Activated T-helper 9 cell treated with anti-CD3 and anti-CD28 coated beads, Interleukin-2, amount 50 U/mL, for 16 hours (primary cell): ENCODE measurements around the gene TM9SF4.
"Not testable (repeated sequence)": the region's sequence is repeated elsewhere in the genome, so short reads cannot be mapped to it uniquely, and the experiment has no call there.

Source experiments
- DNase-seq: peaks from one replicate; pipeline ENCODE4 v3.0.0-alpha.2; 2020; ENCODE audit warnings: low read depth

The TM9SF4 gene

GRCh38 chr20:32159766-32160221 lies 50.3 kb downstream of the TM9SF4 start:
- no peak for DNase-seq

DNA sequence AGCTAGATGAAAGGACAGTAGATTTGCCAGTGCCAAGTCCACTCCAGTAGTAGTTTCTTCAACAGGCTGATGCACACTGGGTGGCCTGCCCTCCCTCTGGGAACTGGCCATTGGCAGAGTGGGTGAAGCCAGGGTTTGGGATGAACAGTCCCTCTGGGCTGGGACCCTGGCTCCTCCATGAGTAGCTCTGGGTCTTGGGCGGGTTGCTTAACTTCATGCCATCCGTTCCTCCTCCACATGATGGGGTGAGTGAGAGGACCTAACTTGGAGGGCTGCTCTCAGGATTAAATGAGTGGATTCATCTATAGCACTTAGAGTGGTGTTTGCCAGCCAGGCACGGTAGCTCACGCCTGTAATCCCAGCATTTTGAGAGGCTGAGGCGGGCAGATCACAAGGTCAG lies 50.8 kb downstream of the TM9SF4 start:
- DNase-seq = no peak

DNA sequence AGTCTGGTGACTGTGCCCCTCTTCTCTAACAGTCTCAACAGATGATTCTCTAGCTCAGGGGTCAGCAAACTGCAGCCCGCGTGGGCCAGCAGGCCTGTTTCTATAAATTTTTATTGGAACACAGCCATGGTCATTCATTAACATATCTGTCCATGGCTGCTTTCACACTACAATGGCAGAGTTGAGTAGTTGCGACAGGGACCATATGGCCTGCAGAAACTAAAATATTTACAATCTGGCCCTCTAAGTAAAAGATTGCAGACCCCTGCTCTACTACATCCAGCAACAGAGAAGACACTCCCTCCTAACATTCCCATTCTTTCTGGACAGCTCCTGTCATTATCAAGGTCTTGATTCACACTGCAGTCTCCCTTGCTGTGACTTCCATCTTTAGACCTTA lies 52.8 kb downstream of the TM9SF4 start:
- DNase-seq = no peak

GRCh38 chr20:32163951-32164350 lies 54.4 kb downstream of the TM9SF4 start:
- no peak for DNase-seq

DNA sequence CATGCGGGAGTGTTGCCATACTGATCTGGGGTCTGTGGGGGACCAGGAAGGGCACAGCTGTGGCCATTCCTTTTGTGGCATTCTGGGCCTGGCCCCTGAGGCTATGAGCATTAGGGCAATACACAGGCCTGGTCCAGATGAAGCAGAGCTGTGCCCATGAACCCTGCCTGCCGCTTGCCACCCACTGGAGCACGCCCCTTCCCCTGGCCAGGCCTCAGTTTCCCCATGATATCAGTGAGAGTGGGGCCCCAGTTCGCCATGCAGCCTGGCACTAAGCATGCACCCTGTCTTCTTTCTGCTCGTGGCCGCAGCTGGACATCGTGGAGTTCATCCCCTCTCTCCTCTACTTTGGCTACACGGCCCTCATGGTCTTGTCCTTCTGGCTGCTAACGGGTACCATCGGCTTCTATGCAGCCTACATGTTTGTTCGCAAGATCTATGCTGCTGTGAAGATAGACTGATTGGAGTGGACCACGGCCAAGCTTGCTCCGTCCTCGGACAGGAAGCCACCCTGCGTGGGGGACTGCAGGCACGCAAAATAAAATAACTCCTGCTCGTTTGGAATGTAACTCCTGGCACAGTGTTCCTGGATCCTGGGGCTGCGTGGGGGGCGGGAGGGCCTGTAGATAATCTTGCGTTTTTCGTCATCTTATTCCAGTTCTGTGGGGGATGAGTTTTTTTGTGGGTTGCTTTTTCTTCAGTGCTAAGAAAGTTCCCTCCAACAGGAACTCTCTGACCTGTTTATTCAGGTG lies 55.6 kb downstream of the TM9SF4 start:
- no peak for DNase-seq

DNA sequence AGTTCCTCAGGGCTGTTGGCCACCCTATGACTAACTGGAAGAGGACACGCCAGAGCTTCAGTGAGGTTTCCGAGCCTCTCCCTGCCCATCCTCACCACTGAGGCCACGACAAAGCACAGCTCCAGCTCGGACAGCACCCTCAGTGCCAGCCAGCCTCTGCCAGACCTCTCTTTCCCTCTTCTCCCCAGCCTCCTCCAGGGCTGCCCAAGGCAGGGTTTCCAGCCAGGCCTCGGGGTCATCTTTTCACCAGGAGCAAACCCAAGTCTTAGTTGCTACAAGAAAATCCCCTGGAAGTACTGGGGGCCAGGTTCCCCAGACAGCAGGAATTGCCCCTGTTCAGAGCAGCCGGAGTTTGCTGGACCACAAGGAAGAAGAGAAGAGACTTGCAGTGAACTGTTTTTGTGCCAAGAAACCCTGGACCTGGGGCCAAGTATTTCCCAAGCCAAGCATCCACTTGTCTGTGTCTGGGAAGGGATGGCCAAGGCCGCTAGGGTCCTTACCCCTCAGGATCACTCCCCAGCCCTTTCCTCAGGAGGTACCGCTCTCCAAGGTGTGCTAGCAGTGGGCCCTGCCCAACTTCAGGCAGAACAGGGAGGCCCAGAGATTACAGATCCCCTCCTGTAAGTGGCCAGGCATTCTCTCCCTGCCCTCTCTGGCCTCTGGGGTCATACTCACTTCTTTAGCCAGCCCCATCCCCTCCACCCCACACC lies 56.5 kb downstream of the TM9SF4 start:
- DNase-seq = no peak

GRCh38 chr20:32167552-32167951 lies 58.0 kb downstream of the TM9SF4 start:
- no peak for DNase-seq

- no peak for DNase-seq
Measured at GRCh38 chr20:32168184-32168910, 58.8 kb downstream of the TM9SF4 start.

- not testable (repeated sequence) for DNase-seq
Measured at GRCh38 chr20:32177696-32178095, 68.2 kb downstream of the TM9SF4 start.

DNA sequence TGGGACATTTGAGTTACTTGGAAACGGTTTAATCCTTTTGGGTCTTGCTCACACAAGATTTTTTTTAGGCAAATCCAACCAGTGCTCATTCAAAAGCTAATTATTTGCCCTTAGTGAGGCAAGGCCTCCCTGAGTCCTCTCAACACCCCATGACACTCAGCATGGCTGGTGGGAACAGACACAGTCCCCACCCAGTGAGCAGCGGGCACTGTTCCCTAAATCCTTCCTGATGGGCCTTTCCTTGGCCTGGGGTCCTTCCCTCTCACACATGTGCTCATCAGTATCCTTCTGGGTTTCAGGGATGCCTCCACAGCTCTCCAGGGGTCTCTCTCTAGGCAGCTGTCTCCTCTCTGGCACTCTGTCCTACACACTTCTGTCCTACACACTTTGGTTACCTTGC lies 70.0 kb downstream of the TM9SF4 start:
- DNase-seq = no peak

GRCh38 chr20:32179934-32180333 lies 70.4 kb downstream of the TM9SF4 start:
- DNase-seq = no peak

GRCh38 chr20:32181606-32182005 lies 72.1 kb downstream of the TM9SF4 start:
- DNase-seq = no peak

- DNase-seq = no peak
Measured at GRCh38 chr20:32183947-32184635, 74.6 kb downstream of the TM9SF4 start.

GRCh38 chr20:32184961-32185603 lies 75.6 kb downstream of the TM9SF4 start:
- DNase-seq = no peak

- no peak for DNase-seq
Measured at GRCh38 chr20:32186506-32186905, 77.0 kb downstream of the TM9SF4 start.

DNA sequence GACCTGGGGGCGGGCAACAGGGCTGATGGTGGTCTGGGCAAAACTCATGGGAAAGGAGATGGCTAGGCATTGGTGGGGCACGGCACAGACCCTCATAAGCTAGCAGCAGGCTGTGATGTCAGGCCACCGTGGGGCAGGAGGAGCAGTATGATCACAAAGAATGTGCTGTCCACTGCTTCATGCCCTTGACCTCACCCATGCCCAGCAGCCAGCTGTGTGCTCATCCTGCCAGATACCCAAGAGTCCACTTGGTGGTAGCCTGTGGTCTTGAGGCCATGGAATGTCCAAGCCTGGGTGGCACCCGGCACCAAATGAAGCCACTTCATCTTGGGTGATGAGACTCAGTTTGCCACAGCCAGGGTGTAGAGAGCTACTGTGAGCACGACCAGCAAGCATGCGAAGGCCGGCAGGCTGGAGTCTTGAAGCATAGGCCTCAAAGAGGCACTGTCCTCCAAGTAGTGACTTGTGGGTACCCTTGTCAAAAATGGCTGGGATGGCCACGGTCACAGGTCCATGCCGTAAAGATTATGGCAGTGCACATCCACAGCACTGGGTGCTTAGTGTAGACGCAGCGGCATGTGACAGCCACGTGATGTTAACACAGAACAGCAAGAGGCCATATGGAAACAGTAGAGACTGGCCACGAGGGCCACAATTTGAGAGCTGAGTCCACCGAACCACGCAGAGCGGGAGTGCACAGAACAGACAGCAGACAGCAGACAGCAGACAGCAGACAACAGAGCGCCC lies 79.0 kb downstream of the TM9SF4 start:
- no peak for DNase-seq

DNA sequence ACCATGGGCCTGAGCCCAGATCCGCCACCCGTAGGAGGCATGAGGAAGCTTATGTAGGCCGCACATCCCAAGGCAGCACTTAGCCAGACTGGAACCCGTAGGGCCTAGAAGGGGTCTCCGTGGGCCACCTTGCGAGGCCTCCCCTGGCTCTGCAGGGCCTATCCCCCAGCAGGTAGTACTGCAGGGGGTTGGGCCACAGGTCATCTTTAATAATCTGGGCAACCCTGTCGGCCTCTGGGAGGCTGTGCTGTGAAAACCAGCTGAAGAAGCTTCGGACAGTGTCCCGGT lies 79.6 kb downstream of the TM9SF4 start:
- no peak for DNase-seq

DNA sequence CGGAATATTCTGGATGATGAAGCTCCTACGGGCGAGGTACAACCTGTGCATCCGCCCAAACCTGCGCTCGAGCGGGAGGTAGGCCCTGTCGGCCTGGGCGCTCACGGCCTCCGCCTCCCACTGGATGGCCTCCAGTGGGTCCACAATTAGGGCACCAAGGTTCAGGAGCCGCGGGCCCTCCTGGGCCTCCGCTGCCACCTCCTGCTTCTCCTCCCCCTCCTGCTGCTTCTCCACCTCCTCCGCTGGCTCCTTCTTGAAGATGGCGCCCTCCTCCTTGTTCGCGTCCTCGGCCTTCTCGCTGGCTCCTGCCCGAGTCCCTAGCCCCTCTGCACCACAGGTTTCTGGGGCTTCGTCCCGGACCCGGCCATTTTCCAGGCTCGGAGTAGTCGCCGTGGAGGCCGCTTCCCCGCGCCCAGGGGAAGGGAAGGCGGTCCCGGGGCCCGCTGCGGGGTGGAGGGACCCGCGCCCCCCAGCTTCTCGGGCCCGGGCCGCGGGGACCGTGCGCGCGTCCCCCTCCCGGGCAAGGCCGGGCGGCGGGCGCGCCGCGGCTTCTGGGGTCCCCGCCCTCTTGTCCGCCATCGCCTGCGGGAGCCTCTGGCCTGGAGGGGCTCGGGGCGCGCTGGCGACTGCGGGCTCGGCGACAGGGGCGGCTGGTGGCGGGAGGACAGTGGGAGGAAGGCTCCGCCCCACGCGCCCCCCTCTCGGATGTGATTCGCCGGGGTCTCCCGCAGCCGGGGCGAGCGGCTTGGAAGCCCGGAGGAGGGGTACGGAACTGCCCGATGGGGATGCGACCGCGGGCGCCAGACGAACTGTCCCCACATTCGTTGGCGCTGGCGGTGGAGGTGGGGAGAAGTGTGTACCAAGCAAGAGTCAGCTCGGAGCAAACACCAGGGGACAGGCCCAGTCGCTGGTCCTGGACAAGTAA lies 80.4 kb downstream of the TM9SF4 start:
- DNase-seq = no peak

DNA sequence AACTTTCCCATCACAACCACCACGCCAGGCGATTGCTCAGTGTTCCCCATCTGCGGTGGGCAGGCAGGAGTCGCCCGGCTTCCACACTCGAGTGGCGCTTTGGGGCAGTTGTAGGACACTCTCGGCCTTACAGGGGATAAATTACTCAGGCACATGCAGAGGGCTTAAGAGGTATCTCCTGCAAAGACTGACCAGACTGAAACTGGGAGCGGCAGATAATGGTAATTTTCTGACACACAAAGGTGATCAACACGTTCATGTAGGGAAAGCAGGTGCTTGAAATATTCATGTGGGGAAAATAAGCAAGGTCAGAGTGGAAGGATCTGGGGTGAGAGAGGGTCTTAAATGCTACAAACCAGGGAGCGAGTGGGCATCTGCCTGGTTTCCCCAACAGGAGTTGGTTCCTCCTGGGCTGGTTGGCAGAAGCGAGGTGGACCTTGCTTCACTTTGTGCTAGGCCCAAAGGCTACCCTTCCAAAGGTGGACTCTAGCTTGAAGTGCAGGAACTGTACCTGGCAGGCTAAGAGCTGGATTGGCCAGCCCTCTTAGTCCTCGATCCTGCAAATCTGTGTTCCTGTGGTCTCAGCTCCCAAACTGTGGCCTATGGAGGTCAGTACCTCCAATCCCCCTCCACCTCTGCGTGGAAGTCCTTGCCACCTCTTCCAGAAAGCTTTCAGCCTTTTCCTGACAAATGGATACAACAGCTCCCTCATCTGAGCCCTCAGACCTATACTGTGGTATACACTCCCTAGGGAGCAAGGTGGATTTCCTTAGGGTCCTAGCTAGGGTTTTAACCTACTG lies 81.3 kb downstream of the TM9SF4 start:
- no peak for DNase-seq
